ENCODE results near the gene SSC5D. TPM values are rescaled to one million over a fixed set of nuclear protein-coding genes. Genes with fewer than 3 reads are reported as not detected.

SSC5D gene
- polyA plus RNA-seq, 1 of the 3 experiments (the other 2 are of a cell fraction) = 4.9 TPM

DNA sequence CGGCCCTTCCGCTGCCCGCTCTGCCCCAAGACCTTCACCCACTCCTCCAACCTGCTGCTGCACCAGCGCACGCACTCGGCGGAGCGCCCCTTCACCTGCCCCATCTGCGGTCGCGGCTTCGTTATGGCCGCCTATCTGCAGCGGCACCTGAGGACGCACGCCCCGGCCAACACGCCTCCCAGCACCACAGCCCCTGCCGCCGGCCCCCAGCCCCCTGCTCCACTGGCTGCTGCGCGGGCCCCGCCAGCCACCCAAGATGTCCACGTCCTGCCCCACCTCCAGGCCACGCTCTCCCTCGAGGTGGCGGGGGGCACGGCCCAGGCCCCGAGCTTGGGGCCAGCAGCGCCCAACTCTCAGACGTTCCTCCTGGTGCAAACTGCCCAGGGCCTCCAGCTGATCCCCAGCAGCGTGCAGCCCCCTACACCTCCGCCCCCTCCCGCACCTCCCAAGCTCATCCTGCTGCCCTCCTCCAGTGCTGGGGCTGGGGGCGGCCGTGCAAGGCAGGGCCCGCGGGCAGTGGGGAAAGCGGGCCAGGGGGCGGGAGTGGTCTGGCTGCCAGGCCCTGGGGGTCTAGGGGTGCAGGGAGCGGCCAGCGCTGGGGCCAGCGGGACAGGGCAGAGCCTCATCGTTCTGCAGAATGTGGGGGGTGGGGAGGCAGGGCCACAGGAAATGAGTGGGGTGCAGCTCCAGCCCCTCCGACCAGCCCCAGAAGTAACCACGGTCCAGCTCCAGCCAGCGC, 5.1 kb upstream of the SSC5D start:
- H3K27me3 ChIP-seq (ENCODE audit: insufficient read depth) = no peaks in the 10 kb centered on the region
- no peak overlapping the region for H3K9ac ChIP-seq
- no peak overlapping the region for H3K4me2 ChIP-seq
- H3K36me3 ChIP-seq (replicated peaks in 1 of 2; ENCODE audit: control insufficient read depth in 1 of 2, insufficient read depth in 2 of 2, low read length in 1 of 2) = peaks cover 0 to 7% of the 10 kb centered on the region in 2 experiments
- H3K4me1 ChIP-seq (ENCODE audit: control insufficient read depth in 1 of 2, insufficient read depth in 2 of 2, low read depth in 1 of 2, low read length in 1 of 2) = peaks cover 31 to 37% of the 10 kb centered on the region in 2 experiments; a peak in 3 of 4 replicates
- no peak overlapping the region for H2AFZ ChIP-seq (ENCODE audit: low read depth)
- 95% methylated on average over 37 of the region's 47 CpGs for WGBS (ENCODE audit: low lambda C conversion rate)
- TF ChIP-seq RAD21 (IDR thresholded peaks at IDR 0.05; ENCODE audit: low read length) = no peak
- TF ChIP-seq RFX5 (IDR thresholded peaks at IDR 0.05; ENCODE audit: low read length) = no peak
- no peak for TF ChIP-seq RXRA (IDR thresholded peaks at IDR 0.05; ENCODE audit: borderline replicate concordance, low read depth)
- no peak for TF ChIP-seq ELF1 (IDR thresholded peaks at IDR 0.05)
- TF ChIP-seq TCF12 (IDR thresholded peaks at IDR 0.05) = no peak
- no peak for TF ChIP-seq RCOR1 (IDR thresholded peaks at IDR 0.05; ENCODE audit: low read length)
- TF ChIP-seq, protein P1, sequence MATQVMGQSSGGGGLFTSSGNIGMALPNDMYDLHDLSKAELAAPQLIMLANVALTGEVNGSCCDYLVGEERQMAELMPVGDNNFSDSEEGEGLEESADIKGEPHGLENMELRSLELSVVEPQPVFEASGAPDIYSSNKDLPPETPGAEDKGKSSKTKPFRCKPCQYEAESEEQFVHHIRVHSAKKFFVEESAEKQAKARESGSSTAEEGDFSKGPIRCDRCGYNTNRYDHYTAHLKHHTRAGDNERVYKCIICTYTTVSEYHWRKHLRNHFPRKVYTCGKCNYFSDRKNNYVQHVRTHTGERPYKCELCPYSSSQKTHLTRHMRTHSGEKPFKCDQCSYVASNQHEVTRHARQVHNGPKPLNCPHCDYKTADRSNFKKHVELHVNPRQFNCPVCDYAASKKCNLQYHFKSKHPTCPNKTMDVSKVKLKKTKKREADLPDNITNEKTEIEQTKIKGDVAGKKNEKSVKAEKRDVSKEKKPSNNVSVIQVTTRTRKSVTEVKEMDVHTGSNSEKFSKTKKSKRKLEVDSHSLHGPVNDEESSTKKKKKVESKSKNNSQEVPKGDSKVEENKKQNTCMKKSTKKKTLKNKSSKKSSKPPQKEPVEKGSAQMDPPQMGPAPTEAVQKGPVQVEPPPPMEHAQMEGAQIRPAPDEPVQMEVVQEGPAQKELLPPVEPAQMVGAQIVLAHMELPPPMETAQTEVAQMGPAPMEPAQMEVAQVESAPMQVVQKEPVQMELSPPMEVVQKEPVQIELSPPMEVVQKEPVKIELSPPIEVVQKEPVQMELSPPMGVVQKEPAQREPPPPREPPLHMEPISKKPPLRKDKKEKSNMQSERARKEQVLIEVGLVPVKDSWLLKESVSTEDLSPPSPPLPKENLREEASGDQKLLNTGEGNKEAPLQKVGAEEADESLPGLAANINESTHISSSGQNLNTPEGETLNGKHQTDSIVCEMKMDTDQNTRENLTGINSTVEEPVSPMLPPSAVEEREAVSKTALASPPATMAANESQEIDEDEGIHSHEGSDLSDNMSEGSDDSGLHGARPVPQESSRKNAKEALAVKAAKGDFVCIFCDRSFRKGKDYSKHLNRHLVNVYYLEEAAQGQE (IDR thresholded peaks at IDR 0.05; ENCODE audit: low read depth, low read length) = no peak
- no peak for TF ChIP-seq NFIC (IDR thresholded peaks at IDR 0.05; ENCODE audit: borderline replicate concordance)
- TF ChIP-seq, protein P2, sequence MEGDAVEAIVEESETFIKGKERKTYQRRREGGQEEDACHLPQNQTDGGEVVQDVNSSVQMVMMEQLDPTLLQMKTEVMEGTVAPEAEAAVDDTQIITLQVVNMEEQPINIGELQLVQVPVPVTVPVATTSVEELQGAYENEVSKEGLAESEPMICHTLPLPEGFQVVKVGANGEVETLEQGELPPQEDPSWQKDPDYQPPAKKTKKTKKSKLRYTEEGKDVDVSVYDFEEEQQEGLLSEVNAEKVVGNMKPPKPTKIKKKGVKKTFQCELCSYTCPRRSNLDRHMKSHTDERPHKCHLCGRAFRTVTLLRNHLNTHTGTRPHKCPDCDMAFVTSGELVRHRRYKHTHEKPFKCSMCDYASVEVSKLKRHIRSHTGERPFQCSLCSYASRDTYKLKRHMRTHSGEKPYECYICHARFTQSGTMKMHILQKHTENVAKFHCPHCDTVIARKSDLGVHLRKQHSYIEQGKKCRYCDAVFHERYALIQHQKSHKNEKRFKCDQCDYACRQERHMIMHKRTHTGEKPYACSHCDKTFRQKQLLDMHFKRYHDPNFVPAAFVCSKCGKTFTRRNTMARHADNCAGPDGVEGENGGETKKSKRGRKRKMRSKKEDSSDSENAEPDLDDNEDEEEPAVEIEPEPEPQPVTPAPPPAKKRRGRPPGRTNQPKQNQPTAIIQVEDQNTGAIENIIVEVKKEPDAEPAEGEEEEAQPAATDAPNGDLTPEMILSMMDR (IDR thresholded peaks at IDR 0.05) = no peak
- TF ChIP-seq MXI1 (IDR thresholded peaks at IDR 0.05; ENCODE audit: low read depth, low read length) = no peak
- TF ChIP-seq FOXM1 (IDR thresholded peaks at IDR 0.05; ENCODE audit: low read depth) = no peak
- ChIA-PET POLR2A (interaction anchor here (0.7 kb wide), 1 partner anchor 15 kb away, joined by 4 read pairs; no protein-coding TSS in a partner anchor), CTCF (interaction anchor here (1.1 to 15.1 kb wide), 4 partner anchors 15 to 150 kb away, joined by 3 to 162 read pairs (median 26); no protein-coding TSS in a partner anchor)
- peaks cover 35% of the 10 kb centered on the region for H3K79me2 ChIP-seq (ENCODE audit: insufficient read depth)
- no peaks in the 10 kb centered on the region for H3K9me2 ChIP-seq
- H3K9me3 ChIP-seq = no peaks in the 10 kb centered on the region
- no peak overlapping the region for H3K27ac ChIP-seq (ENCODE audit: low read depth in 2 of 2, low read length in 1 of 2)
- no peak for DNase-seq
- no peak overlapping the region for H3K4me3 ChIP-seq (ENCODE audit: low read depth in 2 of 2, low read length in 1 of 2)
- H4K20me1 ChIP-seq (ENCODE audit: insufficient read depth) = no peaks in the 10 kb centered on the region
- H3F3A ChIP-seq (replicated peaks; ENCODE audit: insufficient read depth) = peaks cover 29% of the 10 kb centered on the region
